Fibroblast of skin of scalp (primary cell): ENCODE data around the gene INTS6L. TPM values are rescaled to one million over a fixed set of nuclear protein-coding genes. Genes with fewer than 3 reads are reported as not detected.

ENCODE experiments used
- DNase-seq: peaks from one replicate; pipeline ENCODE4 v3.0.0-alpha.2; 2013
- polyA plus RNA-seq, 2 experiments: library from polyadenylated mRNA; unstranded; fragments of 120-200 nt; gene quantifications; one replicate each; pipeline ENCODE4 v1.2.1, GENCODE V29; 2013; ENCODE audit not compliant: insufficient read length in 2 of 2

Gene INTS6L
- polyA plus RNA-seq (2013, experiment 1 of 2; ENCODE audit: insufficient read length) = 4.9 TPM
- polyA plus RNA-seq (2013, experiment 2 of 2; ENCODE audit: insufficient read length) = 4.8 TPM

DNA sequence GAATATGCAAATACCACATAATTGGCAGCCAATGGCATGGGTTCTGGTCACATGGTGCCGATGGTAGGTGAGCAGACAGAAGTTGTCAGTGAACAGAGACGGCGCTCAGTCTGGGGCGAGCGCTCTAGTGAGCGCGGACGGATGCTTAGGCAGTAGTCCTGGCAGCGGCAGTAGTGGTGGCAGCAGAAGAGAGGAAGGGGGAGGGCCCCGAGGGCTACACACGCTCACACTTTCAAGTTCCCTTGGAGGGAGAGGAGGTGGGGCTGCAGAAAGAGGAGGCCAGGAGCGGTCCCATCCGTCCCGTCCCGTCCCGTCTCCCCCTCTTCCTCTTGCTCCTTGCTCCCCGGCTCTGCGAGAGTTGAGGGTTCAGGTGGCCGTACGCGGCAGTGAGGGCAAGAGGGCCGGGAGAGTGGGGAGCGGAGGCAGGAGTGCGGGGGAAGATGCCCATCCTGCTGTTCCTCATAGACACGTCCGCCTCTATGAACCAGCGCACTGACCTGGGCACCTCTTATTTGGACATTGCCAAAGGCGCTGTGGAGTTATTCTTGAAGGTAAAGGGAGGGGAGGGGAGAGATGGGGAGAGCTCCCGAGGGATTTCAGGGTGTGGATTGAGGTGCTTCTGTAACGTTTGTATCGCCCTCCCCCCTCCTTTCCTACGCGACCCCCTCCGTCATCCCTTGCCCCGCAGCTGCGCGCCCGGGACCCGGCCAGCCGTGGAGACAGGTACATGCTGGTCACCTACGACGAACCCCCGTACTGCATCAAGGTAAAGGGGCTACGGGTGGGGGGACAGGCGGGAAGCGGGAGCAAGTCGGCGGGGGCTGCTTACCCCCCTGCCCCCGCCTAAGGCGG, at the start of gene INTS6L:
Gene INTS6L (plus strand): TSS at position 108 of the 852 bp plus-strand sequence. CDS start 333 bp downstream, at position 441.
- peak; percentile 90 for DNase-seq

DNA sequence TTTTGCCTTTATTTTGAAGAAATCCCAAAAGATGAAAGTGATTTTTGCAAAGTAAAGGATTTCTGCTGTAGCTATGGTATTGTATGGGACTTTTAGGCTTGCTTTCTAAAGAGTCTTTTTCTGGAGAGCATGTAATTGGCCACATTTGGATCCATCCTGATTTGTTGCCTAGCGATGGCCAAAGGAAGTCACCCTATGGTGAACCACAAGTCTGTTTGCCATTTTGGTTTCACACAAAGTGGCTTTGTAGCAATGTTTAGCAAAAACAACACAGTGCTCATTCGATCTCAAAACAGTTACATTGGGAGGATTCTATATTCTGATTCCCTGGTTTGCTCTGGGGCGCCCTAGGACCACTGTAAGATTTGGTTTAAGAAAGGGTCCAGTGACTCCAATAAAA, 44.1 kb upstream of the INTS6L start:
- DNase-seq = no peak

- DNase-seq = peak; percentile 69
These were observed 42.9 kb upstream of the INTS6L start for GRCh38 chrX:135477576-135477975.

DNA sequence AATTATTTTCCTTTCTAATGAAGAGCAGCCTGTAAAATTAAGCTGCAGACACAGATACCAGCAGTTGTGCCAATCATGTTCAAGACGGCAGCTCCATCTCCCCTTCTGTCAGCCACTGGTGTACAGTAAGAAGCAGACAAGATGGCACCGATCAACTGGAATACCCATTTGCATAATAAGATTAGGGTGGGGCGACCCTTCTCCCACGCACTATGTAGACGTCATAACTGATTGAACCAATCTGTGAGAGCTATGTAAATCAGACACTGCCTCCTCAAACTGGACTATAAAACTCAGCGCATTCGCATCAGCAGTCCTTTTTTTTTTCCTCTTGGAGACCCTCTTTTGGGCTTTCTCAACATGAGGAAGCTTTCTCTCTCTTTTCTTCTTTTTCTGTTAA, 40.4 kb upstream of the INTS6L start:
- DNase-seq = no peak

DNA sequence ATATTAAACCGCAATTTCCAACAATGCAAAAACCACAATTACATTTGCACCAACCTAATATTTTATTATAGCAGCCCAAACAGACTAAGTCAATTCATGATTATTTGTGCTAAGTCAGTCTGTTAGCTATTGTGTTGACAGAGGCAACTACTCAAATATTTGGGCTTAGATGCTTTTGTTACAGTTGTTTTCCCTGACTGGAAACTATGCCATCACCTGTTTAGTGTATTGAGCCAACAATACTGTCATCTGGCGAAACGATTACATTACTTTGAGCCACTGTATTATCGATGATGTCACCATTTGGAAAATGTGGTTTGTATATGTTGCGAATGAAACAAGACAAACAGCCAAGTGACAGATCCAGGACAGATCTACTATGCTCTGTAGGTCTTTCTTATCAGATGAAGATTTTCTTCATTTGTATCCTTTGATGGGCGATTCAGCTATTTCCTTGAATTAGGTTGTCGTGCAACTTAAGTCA, 38.7 kb upstream of the INTS6L start:
- DNase-seq = no peak

- peak; percentile 46 for DNase-seq
These were observed 35.7 kb upstream of the INTS6L start for GRCh38 chrX:135484641-135485289.

DNA sequence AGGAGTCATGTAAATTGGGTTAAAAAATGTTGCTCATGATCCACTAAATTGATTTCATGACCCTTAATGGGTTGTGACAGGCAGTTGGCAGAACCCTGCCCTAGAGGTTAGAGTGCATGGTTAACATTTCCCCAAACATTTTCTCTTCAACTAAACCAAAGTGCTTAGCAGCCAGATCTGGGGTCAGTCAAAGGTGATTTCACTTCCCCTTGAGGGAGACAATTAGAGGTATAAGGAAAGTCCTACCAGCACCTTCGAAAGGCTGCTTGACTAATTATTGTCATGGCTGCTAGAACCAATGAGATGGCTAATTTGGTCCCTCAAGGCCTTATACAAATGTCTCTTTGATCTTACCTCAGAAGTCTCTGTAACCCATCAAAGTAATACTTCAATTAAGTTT, 30.9 kb upstream of the INTS6L start:
- no peak for DNase-seq

DNA sequence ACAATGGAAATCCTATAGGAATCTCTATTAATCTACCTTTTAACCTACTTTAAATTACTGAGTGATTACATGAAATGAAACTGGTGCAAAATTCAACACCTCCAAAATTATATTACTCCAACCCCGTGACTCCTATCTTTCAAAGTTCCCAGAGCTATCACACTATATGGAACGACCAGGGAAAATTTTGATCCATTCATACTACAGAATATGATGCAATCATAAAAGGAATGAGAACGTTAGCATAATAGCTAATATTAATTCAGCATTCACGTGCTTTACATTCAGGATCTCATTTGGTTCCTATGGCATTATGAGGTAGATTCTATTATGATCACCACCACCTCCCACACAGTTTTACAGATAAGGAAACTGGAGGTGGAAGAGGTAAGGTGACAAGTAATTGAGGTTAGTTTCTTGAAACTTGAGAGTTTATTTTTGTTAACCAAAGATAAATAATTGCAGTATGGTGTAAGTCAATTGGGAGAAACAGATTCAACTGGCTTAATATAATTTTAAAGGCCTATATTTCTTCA, 29.4 kb upstream of the INTS6L start:
- DNase-seq = no peak

DNA sequence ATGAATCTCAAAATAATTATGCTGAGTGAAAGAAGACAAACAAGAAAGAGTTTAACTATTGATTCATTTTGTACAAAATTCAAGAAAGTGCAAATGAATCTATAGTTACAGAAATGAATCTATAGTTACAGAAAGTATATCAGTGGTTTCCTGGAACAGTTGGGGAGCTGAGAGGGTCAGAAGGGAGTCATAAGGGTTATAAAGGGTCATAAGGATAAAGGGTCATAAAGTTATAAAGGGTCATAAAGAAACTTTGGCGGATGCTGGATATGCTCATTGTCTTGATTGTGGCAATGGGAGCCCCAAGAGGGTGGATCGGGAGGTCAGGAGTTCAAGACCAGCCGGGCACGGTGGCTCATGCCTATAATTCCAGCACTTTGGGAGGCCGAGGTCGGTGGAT, 26.0 kb upstream of the INTS6L start:
- DNase-seq = no peak

- DNase-seq = no peak
These were observed 22.7 kb upstream of the INTS6L start for GRCh38 chrX:135497736-135498135.

- no peak for DNase-seq
These were observed 22.2 kb upstream of the INTS6L start for GRCh38 chrX:135498236-135498635.

- DNase-seq = no peak
These were observed 15.1 kb upstream of the INTS6L start for GRCh38 chrX:135505351-135505750.

DNA sequence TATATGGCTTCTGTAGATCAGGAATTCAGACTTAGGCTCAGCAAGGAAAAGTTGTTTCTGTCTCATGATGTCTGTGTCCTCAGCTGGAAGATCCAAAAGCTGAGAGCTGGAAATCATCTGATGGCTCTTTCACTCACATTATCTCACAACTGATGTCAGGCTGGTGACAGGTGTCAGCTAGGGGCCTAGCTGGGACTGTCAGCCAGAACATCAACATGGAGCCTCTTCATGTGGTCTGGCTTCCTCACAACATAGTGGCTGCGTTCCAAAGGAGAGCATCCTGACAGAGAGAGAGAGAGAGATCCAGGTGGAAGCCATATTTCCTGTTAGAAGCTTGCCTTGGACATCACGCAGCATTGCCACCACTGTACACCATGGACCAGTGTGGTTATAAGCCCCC, 10.6 kb upstream of the INTS6L start:
- no peak for DNase-seq

GRCh38 chrX:135512508-135513129, 7.8 kb upstream of the INTS6L start:
- DNase-seq = no peak

DNA sequence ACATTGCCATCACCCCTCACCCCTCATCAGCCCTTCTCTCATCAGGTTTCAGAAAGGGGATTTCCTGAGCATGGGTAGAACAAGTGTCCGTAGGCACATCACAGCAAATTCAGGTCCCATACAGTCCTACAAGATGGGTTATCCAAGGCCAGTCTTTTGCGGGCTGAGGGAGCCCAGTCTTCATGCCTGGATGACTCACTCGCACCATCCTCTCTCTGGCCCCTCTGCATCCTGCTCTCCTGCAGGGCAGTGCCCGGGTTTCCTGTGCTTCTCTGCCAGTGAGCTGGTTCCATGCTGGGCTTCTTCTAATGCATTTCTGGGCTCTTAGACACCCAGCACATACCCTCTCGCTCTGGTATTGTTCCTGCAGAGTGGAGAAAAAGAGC, 7.3 kb upstream of the INTS6L start:
- no peak for DNase-seq

DNA sequence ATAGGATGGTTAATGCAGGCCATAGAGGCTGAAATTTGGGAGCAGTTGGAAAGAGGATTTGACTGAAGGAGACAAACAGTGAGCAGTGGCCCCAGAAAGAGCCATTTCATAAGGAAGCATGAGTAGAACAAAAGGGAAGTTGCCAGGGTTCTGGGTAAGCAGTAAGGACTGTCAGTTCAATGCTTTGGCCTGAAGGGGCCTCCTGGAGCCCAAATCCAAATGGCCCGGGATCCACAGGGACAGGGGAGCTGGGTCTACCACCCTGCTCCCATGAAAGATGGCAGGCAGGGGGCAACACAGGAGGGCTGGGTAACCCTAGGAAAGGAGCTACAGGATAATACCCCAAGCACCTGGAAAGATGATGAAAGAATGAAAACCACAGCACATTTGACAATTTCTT, 4.1 kb upstream of the INTS6L start:
- DNase-seq = no peak

DNA sequence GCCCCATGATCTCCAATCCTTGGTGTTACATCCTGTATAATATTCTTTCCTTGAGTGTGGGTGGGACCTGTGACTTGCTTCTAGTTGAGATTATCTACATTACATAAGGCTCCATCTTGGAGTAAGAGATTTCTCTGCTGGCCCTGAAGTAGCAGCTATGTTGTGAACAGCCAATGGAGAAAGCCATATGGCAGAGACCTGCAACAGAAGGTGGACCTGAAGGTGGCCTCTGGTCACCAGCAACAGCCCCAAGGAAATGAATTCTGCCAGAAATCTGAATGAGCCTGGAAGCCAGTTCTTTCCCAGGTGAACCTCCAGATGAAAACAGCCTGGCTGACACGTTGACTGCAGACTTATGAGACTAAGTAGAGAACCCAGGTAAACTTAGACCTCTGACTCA, 2.3 kb upstream of the INTS6L start:
- DNase-seq = no peak

GRCh38 chrX:135520022-135520552, 373 bp upstream of the INTS6L start:
- peak; percentile 53 for DNase-seq

- peak; percentile 91 for DNase-seq
These were observed 1.1 kb downstream of the INTS6L start for GRCh38 chrX:135521405-135522131.

DNA sequence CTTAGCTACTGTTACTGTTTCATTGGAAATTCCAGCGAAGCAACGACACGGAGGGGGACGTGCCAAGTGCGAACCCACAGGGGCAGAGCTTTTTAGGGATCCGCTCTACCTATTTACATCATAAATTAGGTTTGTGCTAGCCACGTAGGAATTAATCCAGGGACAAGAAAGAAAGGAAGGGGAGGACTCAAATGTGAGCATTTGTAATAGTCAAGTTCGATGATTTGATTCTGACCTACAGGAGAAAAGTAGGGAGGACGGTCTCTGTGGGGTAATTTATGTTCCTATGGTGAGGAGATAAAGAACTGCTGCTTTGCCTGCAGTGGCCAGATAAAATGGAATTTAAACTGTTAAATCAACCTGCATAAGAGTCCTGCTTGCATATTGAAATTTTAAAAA, 1.7 kb downstream of the INTS6L start:
- no peak for DNase-seq

- DNase-seq = no peak
These were observed 2.6 kb downstream of the INTS6L start for GRCh38 chrX:135522878-135523693.
